Smooth muscle cell (in vitro differentiated cells): ENCODE data around the gene MPZL3. TPM values are rescaled to one million over a fixed set of nuclear protein-coding genes. Genes with fewer than 3 reads are reported as not detected.

ENCODE experiments used
- DNase-seq: peaks from one replicate; lab custom pipeline; 2025; ENCODE audit not compliant: unreplicated experiment; lab: John Stamatoyannopoulos, UW
- H2AFZ ChIP-seq: fragments of 200-600 bp; sonication (generic); 2 replicates; pipeline ENCODE4 v1.6.0; 2016; ENCODE audit warnings: antibody characterized with exemption, low read depth, mild to moderate bottlenecking
- H3F3A ChIP-seq: fragments of 200-600 bp; sonication (generic); 2 replicates; pipeline ENCODE4 v1.6.0; 2017; ENCODE audit warnings: antibody characterized with exemption, low read depth
- H3K27ac ChIP-seq: fragments of 200-600 bp; sonication (generic); 2 replicates; pipeline ENCODE4 v1.5.1; 2016; ENCODE audit warnings: low read depth, mild to moderate bottlenecking
- H3K27me3 ChIP-seq: fragments of 200-600 bp; sonication (generic); 2 replicates; pipeline ENCODE4 v1.6.1; 2016; ENCODE audit warnings: low read depth, mild to moderate bottlenecking
- H3K36me3 ChIP-seq: fragments of 200-600 bp; sonication (generic); 2 replicates; pipeline ENCODE4 v1.5.1; 2016; ENCODE audit warnings: low read depth
- H3K4me1 ChIP-seq: fragments of 200-600 bp; sonication (generic); 2 replicates; pipeline ENCODE4 v1.5.1; 2016; ENCODE audit warnings: low read depth
- H3K4me2 ChIP-seq: fragments of 200-600 bp; sonication (generic); 2 replicates; pipeline ENCODE4 v1.6.0; 2016; ENCODE audit warnings: mild to moderate bottlenecking
- H3K4me3 ChIP-seq: fragments of 200-600 bp; sonication (generic); 2 replicates; pipeline ENCODE4 v1.5.1; 2016; ENCODE audit warnings: mild to moderate bottlenecking
- H3K79me2 ChIP-seq: fragments of 200-600 bp; sonication (generic); 2 replicates; pipeline ENCODE4 v1.6.0; 2016; ENCODE audit warnings: low read depth, mild to moderate bottlenecking
- H3K9ac ChIP-seq: fragments of 200-600 bp; sonication (generic); 2 replicates; pipeline ENCODE4 v1.6.0; 2016; ENCODE audit warnings: low read depth
- H3K9me3 ChIP-seq: fragments of 200-600 bp; sonication (generic); replicated peaks from 2 replicates; pipeline ENCODE4 v1.5.1; 2016; ENCODE audit warnings: low read depth
- H4K20me1 ChIP-seq: fragments of 200-600 bp; sonication (generic); 2 replicates; pipeline ENCODE4 v1.6.0; 2016; ENCODE audit warnings: low read depth
- WGBS: methylation state at CpG from one replicate; pipeline ENCODE4 v1.1.7; 2016; ENCODE audit warnings: low lambda C conversion rate; 5-methylcytosine and 5-hydroxymethylcytosine counted together
- polyA plus RNA-seq: library from polyadenylated mRNA; unstranded; fragments of >200 nt; fragmentation: Nextera tagmentation; extraction: Ambion mirVana; gene quantifications from 2 replicates; pipeline ENCODE4 v1.2.1, GENCODE V29; 2016
- total RNA-seq: library from RNA; depleted of rRNA; stranded (reverse); fragments of >200 nt; gene quantifications from 2 replicates; pipeline ENCODE4 v1.2.3, GENCODE V29; 2014
- TF ChIP-seq, protein P1 (sequence below): fragments of 200-600 bp; sonication (generic); IDR thresholded peaks from 2 replicates; pipeline ENCODE4 v1.5.1; 2017; ENCODE audit warnings: borderline replicate concordance, mild to moderate bottlenecking, antibody characterized with exemption; ENCODE audit not compliant: insufficient read depth, poor library complexity, severe bottlenecking

The MPZL3 gene
- total and polyA plus RNA-seq, 2 experiments from 2014 or later: 1.7 to 9.0 TPM

DNA sequence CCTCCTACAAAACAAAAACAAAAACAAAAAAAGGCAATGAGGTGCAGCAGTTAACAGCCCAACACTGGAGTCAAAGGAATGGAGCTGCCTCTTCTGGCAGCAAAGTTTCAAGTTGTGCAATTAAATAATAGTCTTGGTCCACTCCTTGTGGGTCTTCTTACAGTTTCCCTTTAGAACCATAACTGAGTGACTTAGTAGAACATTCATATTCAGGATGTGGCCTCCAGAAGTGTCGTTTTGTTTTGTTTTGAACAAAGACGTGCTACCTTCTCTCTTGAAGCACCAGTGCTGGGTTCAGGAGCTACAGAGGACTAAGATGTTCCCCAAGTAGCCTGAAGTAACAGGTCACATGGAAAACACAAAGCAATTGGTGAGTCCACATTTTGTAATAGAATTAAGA lies 25.4 kb downstream of the MPZL3 start:
- peaks cover 46% of the 10 kb centered on the region for H3K27me3 ChIP-seq
- no peak for DNase-seq
- 77% methylated on average over 2 of the region's 2 CpGs for WGBS
- no peaks in the 10 kb centered on the region for H3K36me3 ChIP-seq
- no peak overlapping the region for H2AFZ ChIP-seq
- TF ChIP-seq, protein P1, sequence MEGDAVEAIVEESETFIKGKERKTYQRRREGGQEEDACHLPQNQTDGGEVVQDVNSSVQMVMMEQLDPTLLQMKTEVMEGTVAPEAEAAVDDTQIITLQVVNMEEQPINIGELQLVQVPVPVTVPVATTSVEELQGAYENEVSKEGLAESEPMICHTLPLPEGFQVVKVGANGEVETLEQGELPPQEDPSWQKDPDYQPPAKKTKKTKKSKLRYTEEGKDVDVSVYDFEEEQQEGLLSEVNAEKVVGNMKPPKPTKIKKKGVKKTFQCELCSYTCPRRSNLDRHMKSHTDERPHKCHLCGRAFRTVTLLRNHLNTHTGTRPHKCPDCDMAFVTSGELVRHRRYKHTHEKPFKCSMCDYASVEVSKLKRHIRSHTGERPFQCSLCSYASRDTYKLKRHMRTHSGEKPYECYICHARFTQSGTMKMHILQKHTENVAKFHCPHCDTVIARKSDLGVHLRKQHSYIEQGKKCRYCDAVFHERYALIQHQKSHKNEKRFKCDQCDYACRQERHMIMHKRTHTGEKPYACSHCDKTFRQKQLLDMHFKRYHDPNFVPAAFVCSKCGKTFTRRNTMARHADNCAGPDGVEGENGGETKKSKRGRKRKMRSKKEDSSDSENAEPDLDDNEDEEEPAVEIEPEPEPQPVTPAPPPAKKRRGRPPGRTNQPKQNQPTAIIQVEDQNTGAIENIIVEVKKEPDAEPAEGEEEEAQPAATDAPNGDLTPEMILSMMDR: no peak
- no peaks in the 10 kb centered on the region for H3K9me3 ChIP-seq
- H3K9ac ChIP-seq: no peak overlapping the region
- no peaks in the 10 kb centered on the region for H3F3A ChIP-seq
- no peaks in the 10 kb centered on the region for H4K20me1 ChIP-seq
- no peak overlapping the region for H3K27ac ChIP-seq
- H3K4me3 ChIP-seq: no peak overlapping the region
- H3K79me2 ChIP-seq: no peaks in the 10 kb centered on the region
- no peaks in the 10 kb centered on the region for H3K4me1 ChIP-seq
- H3K4me2 ChIP-seq: no peak overlapping the region

- no peak overlapping the region for H3K9ac ChIP-seq
- no peak overlapping the region for H2AFZ ChIP-seq
- H3K4me2 ChIP-seq: no peak overlapping the region
- H3K27me3 ChIP-seq: peaks cover 46% of the 10 kb centered on the region
- no peaks in the 10 kb centered on the region for H3K9me3 ChIP-seq
- H3K27ac ChIP-seq: no peak overlapping the region
- 88% methylated on average over 7 of the region's 7 CpGs for WGBS
- no peaks in the 10 kb centered on the region for H3K79me2 ChIP-seq
- TF ChIP-seq, protein P1: no peak
- DNase-seq: no peak
- no peak overlapping the region for H3K4me3 ChIP-seq
- H3K36me3 ChIP-seq: no peaks in the 10 kb centered on the region
- no peaks in the 10 kb centered on the region for H3F3A ChIP-seq
- no peaks in the 10 kb centered on the region for H3K4me1 ChIP-seq
- no peaks in the 10 kb centered on the region for H4K20me1 ChIP-seq
Observed at GRCh38 chr11:118226296-118226695, 25.9 kb downstream of the MPZL3 start.

GRCh38 chr11:118224511-118225188 lies 27.5 kb downstream of the MPZL3 start, which contains the start of gene JAML:
Gene JAML, minus strand, starts transcription at chr11:118225011. Its CDS starts 10,145 bp downstream, at chr11:118214866.
- H3K27ac ChIP-seq: no peak within 1 kb of the TSS
- no peaks in the 10 kb centered on the region for H3K36me3 ChIP-seq
- no peaks in the 10 kb centered on the region for H3K9me3 ChIP-seq
- no peak within 1 kb of the TSS for H3K4me2 ChIP-seq
- TF ChIP-seq, protein P1: no peak
- peaks cover 46% of the 10 kb centered on the region for H3K27me3 ChIP-seq
- no peaks in the 10 kb centered on the region for H3F3A ChIP-seq
- H3K9ac ChIP-seq: no peak within 1 kb of the TSS
- no peaks in the 10 kb centered on the region for H3K79me2 ChIP-seq
- no peaks in the 10 kb centered on the region for H3K4me1 ChIP-seq
- H4K20me1 ChIP-seq: no peaks in the 10 kb centered on the region
- no peak within 1 kb of the TSS for H2AFZ ChIP-seq
- WGBS: 85% methylated on average over 6 of the region's 6 CpGs
- DNase-seq: no peak
- no peak within 1 kb of the TSS for H3K4me3 ChIP-seq

- Histone ChIP-seq H3K4me3 (no peak overlapping the region), H3K36me3 (no peaks in the 10 kb centered on the region), H3K4me2 (no peak overlapping the region), H2AFZ (no peak overlapping the region), H4K20me1 (no peaks in the 10 kb centered on the region), H3K27me3 (peaks cover 46% of the 10 kb centered on the region), H3K79me2 (no peaks in the 10 kb centered on the region), H3K4me1 (no peaks in the 10 kb centered on the region), H3K9me3 (no peaks in the 10 kb centered on the region), H3K27ac (no peak overlapping the region), H3K9ac (no peak overlapping the region), H3F3A (no peaks in the 10 kb centered on the region)
- no peak for DNase-seq
- TF ChIP-seq, protein P1: no peak
- 79% methylated on average over 6 of the region's 6 CpGs for WGBS
Observed at GRCh38 chr11:118223992-118224391, 28.2 kb downstream of the MPZL3 start.
